ENCODE results near the gene AMBP.

The AMBP gene

GRCh38 chr9:114078021-114078780 lies at the start of gene AMBP:
AMBP (minus strand) TSS chr9:114078300; CDS start chr9:114078209, 91 bp downstream.
- no peak for DNase-seq (ENCODE audit: low read depth in 2 of 2)

DNA sequence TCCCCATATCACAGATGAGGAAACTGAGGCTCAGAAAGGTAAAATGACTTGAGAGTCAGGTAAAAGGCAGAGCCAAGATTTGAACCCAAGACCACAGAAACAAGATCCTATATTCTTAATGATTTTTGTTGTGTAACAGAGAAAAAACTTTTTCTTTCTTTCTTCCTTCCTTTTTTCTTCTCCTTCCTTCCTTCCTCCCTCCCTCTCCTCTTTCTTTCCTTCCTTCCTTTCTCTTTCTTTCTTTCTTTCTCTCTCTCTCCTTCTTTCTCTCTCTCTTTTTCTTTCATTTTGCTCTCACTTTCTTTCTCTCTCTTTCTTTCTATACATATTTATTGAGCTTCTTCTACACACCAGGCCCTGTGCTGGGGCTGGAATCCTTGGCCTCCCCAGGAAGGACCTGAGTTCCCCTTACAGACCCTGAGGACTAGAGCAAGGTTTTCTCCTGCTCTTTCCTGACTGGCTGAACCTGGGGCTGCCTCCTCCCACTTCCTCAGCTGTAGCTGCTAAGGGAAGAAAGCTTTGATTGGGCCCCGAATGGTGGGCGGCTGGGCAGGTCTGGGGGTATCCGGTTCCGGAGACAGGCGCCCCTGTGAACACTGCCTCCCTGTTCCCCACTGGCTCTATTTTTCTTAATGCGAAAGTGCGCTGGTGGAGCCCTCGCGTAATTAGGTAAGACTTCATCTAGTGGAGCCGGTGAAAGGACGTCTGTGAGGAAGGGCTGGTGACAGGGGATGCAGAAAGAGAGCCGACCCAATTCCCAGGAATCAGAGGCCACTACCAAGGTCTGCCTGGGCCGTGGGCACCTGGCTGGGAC lies 48.4 kb upstream of the AMBP start:
- no peak for DNase-seq (ENCODE audit: low read depth in 2 of 2)

- DNase-seq (ENCODE audit: low read depth in 2 of 2): no peak
Measured at GRCh38 chr9:114125476-114126013, 47.4 kb upstream of the AMBP start.

- DNase-seq (ENCODE audit: low read depth in 2 of 2): no peak
Measured at GRCh38 chr9:114124666-114125475, 46.8 kb upstream of the AMBP start.

- DNase-seq (ENCODE audit: low read depth in 2 of 2): no peak
Measured at GRCh38 chr9:114124138-114124537, 46.0 kb upstream of the AMBP start.

GRCh38 chr9:114123031-114123977 lies 45.2 kb upstream of the AMBP start:
- DNase-seq (ENCODE audit: low read depth in 2 of 2): no peak

DNA sequence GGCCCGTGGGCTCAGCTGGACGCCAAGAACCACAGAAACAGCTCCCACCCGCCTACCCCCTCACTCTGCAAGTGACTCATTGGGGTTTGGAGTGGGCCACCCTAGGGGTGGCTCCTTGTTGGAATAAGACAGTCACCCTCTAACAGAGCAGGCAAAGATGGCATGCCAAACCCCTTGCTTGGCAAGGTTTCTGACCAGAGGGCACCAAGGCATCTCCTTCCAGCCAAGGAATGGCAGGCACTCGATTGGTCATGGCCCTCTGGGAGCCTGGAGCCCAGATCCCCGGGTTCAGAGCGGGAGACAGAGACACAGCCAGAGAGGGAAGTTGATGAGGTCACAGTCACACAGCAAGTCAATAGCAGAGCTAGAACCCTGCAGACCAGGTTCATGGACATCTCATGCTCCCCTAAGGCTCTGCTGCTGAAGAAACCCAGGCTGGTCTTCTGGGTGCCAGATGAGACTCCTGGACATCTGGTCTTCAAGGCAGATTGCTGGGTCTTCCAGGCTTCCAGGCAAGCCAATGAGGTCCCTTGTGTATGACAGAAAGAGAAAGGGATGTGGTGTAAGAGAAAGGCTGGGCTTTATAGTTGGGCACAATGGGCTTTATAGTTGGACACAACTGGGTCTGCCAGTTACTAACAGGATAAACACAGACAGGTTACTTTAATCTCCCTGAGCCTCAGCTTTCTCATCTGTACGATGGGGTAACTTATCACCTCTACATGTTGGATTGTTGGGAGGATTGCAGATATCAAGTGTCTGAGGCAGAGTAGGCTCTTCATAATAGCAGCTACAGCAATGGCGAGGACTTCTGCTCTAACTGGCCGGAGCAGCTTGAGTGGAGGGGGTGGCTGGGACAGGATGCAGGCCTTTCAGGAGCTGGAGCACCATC lies 44.3 kb upstream of the AMBP start:
- no peak for DNase-seq (ENCODE audit: low read depth in 2 of 2)

GRCh38 chr9:114121227-114122135 lies 43.4 kb upstream of the AMBP start:
- no peak for DNase-seq (ENCODE audit: low read depth in 2 of 2)

DNA sequence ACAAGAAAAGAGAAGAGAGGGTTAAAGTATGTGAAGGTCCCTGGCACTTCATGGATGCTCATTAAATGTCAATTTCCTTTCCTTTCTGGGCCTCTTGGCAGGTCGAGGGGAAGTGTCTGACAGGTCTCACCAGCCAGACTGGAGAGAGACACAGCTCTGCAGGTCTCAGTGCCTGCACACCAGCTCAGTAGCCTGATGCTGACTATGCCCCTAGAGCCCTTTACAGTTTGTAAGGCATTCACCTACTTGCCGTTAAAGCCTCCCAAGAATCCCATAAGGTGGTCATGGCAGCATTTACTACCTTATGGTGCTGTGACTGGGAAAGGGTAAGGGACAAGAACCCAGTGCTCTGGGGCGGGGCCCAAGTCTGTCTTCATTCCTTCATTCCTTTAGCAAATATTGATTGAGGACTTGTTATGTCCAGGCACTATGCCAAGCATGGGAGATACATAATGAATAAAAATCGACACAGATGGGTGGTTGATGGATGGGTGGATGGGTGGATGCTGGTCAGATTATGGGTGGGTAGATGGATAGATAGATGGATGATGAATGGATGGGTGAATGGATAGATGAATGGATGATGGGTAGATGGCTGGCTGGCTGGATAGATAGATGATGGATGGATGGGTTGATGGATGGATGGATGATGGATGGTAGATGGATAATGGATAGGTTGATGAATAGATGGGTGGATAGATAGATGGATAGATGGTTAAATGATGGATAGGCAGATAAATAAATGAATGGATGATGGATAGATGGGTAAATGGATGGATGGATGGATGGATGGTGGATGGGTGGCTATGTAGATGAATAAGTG lies 42.3 kb upstream of the AMBP start:
- DNase-seq (ENCODE audit: low read depth in 2 of 2): no peak

DNA sequence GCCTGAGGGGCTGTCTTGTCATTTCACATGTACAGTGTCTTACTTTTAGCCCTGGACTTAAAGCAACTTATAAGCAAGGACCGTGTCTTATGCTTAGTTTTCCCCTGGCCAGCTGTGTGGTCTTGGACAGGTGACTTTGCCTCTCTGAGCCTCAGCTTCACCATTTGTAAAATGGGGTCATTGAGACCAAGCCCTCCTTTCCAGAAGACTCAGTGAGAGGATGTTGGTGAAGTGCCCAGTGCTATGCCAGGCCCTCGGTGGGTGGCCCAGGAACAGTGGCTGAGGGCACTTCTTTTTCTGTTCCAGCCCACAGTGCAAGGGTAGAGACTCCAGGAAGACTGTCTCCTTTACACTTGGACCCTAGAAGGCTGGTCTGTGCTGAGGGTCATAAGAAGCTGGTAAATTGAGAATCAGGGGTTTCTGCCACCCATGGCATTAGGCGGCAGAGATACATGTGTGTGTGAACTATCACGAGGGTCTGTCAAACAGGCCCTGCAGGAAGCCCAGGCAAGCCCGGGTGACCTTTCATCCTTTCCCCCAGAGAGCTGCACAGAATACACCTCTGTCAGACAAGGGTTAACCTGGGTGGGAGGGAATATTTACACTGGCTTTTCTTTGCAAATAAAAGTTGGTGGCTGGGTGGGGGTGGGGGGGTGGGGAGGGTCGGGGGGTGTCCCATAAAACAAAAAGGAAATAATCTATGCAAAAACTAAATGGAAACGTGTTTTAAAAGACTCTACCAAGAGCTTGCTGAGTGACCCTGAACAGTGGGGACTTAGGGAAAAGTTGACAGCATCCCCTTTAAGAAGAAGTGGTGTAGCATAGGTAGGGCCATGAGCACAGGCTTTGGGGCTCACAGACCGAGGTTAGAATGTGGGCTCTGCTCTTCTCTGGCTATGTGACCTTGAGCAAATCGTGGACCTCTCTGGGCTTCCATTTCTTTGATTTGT lies 41.4 kb upstream of the AMBP start:
- DNase-seq (ENCODE audit: low read depth in 2 of 2): no peak

DNA sequence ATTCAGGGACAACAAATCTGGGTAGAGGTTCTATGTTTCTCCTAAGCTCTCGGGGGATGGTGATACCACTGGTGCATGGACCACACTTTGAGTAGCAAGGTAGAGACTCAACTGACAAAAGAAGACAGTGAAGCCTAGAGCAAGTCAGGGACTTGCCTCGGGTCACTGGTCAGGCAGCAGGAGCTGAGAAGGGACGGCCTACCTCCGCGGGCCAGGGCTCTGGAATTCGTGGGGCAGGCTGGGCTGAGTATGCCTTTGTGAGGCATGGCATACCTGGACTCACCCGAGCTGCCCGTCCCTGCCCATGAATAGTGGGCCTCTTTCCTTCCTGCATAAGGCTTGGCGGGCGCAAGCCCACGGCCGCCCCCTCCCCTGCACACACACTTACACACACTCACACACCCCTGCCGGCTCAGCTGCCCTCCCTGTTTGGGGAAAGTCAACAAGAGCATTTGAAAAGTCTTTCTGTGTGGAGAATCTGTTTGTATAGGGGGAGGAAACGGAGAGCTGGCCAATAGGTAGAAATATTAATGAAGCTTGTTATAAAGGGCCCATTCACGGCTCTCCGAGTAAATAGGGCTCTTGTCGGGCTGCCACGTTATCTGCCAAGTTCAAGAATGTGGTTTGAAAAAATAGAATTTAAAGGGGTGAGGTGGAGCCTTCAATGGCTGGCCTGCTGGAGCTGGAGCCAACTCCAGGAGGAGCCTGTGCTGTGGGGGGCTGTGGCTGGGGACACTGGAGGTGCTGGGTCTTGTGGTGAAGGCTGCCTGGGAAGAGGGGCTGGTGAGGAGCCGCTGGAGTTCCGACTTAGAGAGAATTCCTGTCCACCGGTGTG lies 40.1 kb upstream of the AMBP start:
- DNase-seq (ENCODE audit: low read depth in 2 of 2): no peak

DNA sequence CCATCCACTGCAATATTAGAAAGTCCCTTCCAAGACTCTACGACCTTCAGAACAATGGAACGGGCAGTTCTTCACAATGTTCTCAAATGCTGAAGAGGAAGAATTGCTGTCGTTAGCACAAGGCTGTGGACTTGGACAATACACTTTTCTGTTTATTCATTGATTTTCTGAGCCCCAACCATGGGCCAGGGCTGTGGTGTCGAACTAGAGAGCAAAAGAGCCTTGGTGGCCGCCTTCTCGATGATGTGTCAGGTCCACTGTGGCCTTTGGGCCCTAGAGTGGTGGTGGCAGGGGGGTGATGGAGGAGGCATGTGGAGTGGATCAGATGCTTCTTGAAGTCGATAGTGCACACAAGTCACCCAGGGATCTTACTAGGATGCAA lies 39.5 kb upstream of the AMBP start:
- no peak for DNase-seq (ENCODE audit: low read depth in 2 of 2)

GRCh38 chr9:114116126-114116747 lies 38.1 kb upstream of the AMBP start:
- no peak for DNase-seq (ENCODE audit: low read depth in 2 of 2)

DNA sequence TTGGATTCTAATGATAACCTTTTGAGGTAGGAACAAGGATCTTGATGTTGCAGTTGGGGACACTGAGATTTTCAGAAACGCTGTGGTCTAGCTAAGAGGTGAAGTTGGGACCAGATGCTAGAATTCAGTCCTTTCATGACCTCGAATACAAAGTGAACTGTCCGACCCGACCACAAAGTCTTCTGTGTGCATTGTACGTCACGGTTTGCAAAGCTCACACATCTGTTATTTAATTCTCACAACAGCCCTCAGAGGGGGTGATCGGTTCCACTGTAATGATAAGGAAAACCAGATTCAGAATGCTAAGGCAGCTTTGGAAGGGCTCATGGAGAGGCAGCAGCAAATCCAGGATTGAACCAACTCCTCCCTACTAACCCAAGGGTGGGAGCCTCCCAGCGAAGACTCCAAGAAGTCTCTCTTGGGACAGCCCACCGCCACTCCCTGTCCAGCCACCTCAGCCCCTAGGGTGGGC lies 37.6 kb upstream of the AMBP start:
- DNase-seq (ENCODE audit: low read depth in 2 of 2): no peak

- no peak for DNase-seq (ENCODE audit: low read depth in 2 of 2)
Measured at GRCh38 chr9:114114364-114114763, 36.3 kb upstream of the AMBP start.
